Right cardiac atrium (tissue), 5 donors: Measurements from ENCODE around the gene NPAS3. TPM values are rescaled to one million over a fixed set of nuclear protein-coding genes. Genes with fewer than 3 reads are reported as not detected.
A peak's percentile ranks its signal among the peaks of the same experiment; 100 is the strongest.

Experiments
- ATAC-seq, 2 donors: fragments of 200-7000 bp; cut with Tn5 transposase; one replicate each; pipeline versions ENCODE4 v1.8.0 to v1.9.1; 2020; ENCODE audit warnings: moderate library complexity in 2 of 2, mild to moderate bottlenecking in 1 of 2
- DNase-seq, 3 donors: peaks; one replicate each; pipeline ENCODE4 v3.0.0-alpha.2; 2020
- H3K27ac ChIP-seq: one replicate; pipeline ENCODE4 v1.5.1; 2013; ENCODE audit warnings: mild to moderate bottlenecking, low read length, control low read depth, moderate library complexity
- H3K27me3 ChIP-seq: one replicate; pipeline ENCODE4 v1.6.1; 2013; ENCODE audit not compliant: control insufficient read depth, insufficient read depth
- H3K4me1 ChIP-seq: one replicate; pipeline ENCODE4 v1.6.1; 2013; ENCODE audit warnings: low read length; ENCODE audit not compliant: control insufficient read depth, insufficient read depth
- H3K4me3 ChIP-seq: one replicate; pipeline ENCODE4 v1.5.1; 2013; ENCODE audit warnings: low read length, control low read depth
- H3K9me3 ChIP-seq: one replicate; pipeline ENCODE4 v1.6.1; 2013; ENCODE audit warnings: low read length; ENCODE audit not compliant: control insufficient read depth
- WGBS: extraction: QIAGEN DNeasy Blood & Tissue Kit; methylation state at CpG from one replicate; pipeline ENCODE4 v1.1.7; 2013; 5-methylcytosine and 5-hydroxymethylcytosine counted together
- intact Hi-C, 4 donors: fragments of 100-400 bp; cut with DNase I; formaldehyde crosslinking; loops; one replicate each; pipeline versions ENCODE4 v1.11.0 to v1.14.0; 2022 to 2023
- polyA plus RNA-seq: library from polyadenylated mRNA; stranded (reverse); fragments of 200-250 nt; gene quantifications from one replicate; pipeline ENCODE4 v1.2.3, GENCODE V29; 2013
- total RNA-seq, 4 donors: library from RNA; stranded (reverse); fragmentation: NEBNext Ultra II Directional; extraction: Animal tissue kit (Norgen Biotek cat#: 25700); gene quantifications; one replicate each; pipeline ENCODE4 v1.2.1, GENCODE V29; 2021
- donor health status: healthy with polysubstance abuse.
- donor health status: DM: no; HTN: yes; CAD: no.
- donor health status: DM: no; HTN: no; CAD: no.
- donor health status: DM: no; HTN: yes; CAD: no; lungs with severe emphysema.
- donor health status: DM: yes; HTN: yes; CAD: no.

The NPAS3 gene
- total and polyA plus RNA-seq, 5 donors, result 0.48 to 5.7 (median 4.0) TPM

DNA sequence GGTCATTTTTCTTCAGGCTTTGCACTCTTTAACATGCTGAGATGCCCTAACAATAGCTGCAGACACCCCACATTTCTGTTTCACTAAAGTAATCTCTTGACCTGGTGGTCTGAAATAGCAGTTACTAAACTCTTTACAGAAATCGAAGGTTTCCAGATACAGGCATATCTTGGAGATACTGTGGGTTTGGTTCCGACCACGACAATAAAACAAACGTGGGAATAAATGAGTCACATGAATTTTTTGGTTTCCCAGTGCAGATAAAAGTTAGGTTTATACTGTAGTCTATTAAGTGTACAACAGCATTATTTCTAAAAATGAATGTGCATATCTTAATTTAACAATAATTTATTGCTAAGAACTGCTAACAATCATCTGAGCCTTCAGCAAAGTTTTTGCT, 803.5 kb downstream of the NPAS3 start:
- Histone ChIP-seq H3K27me3 (no peaks in the 10 kb centered on the region), H3K4me1 (no peaks in the 10 kb centered on the region), H3K27ac (no peak overlapping the region), H3K4me3 (no peak overlapping the region), H3K9me3 (no peaks in the 10 kb centered on the region)
- DNase-seq (no peak), ATAC-seq (no peak)
- intact Hi-C loops, result no loop called here
- WGBS, result 53% methylated on average over 4 of the region's 4 CpGs

- Histone ChIP-seq H3K27me3 (no peaks in the 10 kb centered on the region), H3K4me1 (no peaks in the 10 kb centered on the region), H3K9me3 (no peaks in the 10 kb centered on the region), H3K27ac (no peak overlapping the region), H3K4me3 (no peak overlapping the region)
- WGBS, result 52% methylated on average over 6 of the region's 6 CpGs
- ATAC-seq (no peak), DNase-seq (no peak)
- intact Hi-C loops, result no loop called here
These were observed 806.5 kb downstream of the NPAS3 start for GRCh38 chr14:33745163-33745562.

DNA sequence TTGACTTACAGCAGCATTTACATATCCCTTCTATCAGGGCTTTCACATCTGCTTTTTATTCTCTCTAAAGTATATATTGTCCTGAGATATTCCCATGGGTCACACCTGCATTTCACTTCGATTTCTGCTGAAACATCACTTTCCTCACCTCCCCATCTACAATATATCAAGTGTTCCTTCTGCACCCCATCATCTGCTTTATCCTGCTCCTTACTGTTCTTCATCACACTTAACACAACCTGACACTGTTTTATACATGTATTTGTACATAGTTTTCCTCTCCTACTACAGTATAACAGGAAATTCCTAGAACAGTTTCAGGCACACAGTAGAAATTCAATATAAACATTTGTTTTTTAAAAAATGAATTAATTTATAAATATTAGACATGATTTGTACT, 809.1 kb downstream of the NPAS3 start:
- Histone ChIP-seq H3K4me1 (no peaks in the 10 kb centered on the region), H3K27me3 (no peaks in the 10 kb centered on the region), H3K9me3 (no peaks in the 10 kb centered on the region), H3K4me3 (no peak overlapping the region), H3K27ac (no peak overlapping the region)
- no peak for ATAC-seq
- no peak for DNase-seq
- 73% methylated on average over 1 of the region's 1 CpG for WGBS
- intact Hi-C loops, result no loop called here

- WGBS, result 70% methylated on average over 4 of the region's 4 CpGs
- Histone ChIP-seq H3K27ac (no peak overlapping the region), H3K27me3 (no peaks in the 10 kb centered on the region), H3K4me3 (no peak overlapping the region), H3K4me1 (no peaks in the 10 kb centered on the region), H3K9me3 (no peaks in the 10 kb centered on the region)
- DNase-seq (no peak), ATAC-seq (no peak)
- intact Hi-C loops, result no loop called here
These were observed 815.6 kb downstream of the NPAS3 start for GRCh38 chr14:33754261-33754660.

GRCh38 chr14:33755358-33755757, 816.7 kb downstream of the NPAS3 start:
- no peaks in the 10 kb centered on the region for H3K9me3 ChIP-seq
- WGBS, result 91% methylated on average over 5 of the region's 5 CpGs
- DNase-seq, result no peak
- no peaks in the 10 kb centered on the region for H3K27me3 ChIP-seq
- intact Hi-C loops, result no loop called here
- ATAC-seq, result no peak
- H3K4me1 ChIP-seq, result no peaks in the 10 kb centered on the region
- no peak overlapping the region for H3K4me3 ChIP-seq
- H3K27ac ChIP-seq, result no peak overlapping the region

DNA sequence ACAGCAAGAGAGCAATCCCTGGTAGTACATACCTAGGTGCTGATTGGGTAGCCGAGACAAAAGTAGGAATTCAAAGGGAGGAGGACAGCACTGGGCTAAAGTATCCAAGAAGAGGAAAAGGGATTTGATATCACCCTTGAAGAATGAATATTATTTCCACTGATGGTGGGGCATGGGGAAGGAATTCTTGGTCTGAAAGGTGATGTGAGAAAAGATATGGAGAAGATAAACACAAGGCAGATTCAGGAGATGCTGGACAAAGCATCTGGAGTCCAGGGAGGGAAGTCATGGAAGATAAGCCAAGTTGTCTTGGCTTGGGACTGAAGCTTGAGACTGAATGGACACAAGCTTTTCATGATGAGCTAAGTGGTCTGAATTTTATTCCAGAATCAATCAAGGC, 818.2 kb downstream of the NPAS3 start:
- intact Hi-C loops, result no loop called here
- no peak overlapping the region for H3K27ac ChIP-seq
- WGBS, result 92% methylated on average over 1 of the region's 1 CpG

DNA sequence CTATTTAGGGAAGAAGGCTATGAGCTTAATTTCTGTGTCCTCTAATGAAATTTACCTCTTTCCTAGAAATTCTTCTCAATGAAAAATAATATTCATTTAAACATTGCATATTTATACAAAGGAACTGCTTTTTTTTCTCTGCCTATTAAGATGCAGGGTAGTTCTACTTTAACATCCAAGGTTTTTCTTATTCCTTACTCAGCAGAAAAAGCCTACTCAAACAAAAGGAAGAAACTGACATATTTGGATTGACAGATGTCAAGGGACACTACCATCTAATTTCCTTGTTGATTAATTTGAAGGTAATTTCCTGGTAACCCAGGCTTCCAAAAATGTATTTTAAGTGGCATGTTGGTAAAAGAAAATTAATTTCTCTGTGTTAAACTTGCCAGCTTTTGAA, 819.9 kb downstream of the NPAS3 start:
- intact Hi-C loops, result no loop called here
- no peak for ATAC-seq
- Histone ChIP-seq H3K27me3 (no peaks in the 10 kb centered on the region), H3K27ac (no peak overlapping the region), H3K4me1 (peaks cover 2% of the 10 kb centered on the region), H3K9me3 (no peaks in the 10 kb centered on the region), H3K4me3 (no peak overlapping the region)
- DNase-seq, result no peak

More for the DNA sequence above, 818.2 kb downstream of the NPAS3 start:
- Histone ChIP-seq H3K4me3 (no peak overlapping the region), H3K4me1 (no peaks in the 10 kb centered on the region), H3K27me3 (no peaks in the 10 kb centered on the region), H3K9me3 (no peaks in the 10 kb centered on the region)
- no peak for ATAC-seq
- DNase-seq, result no peak

- peak overlapping the region; percentile 35 for H3K4me3 ChIP-seq
- no peaks in the 10 kb centered on the region for H3K27me3 ChIP-seq
- peaks cover 5% of the 10 kb centered on the region for H3K4me1 ChIP-seq
- DNase-seq (no peak), ATAC-seq (peak; percentile 74 to 90)
- 29% methylated on average over 4 of the region's 4 CpGs for WGBS
- H3K9me3 ChIP-seq, result no peaks in the 10 kb centered on the region
- intact Hi-C loops, result no loop called here
- no peak overlapping the region for H3K27ac ChIP-seq
These were observed 823.6 kb downstream of the NPAS3 start for GRCh38 chr14:33762161-33762851.

DNA sequence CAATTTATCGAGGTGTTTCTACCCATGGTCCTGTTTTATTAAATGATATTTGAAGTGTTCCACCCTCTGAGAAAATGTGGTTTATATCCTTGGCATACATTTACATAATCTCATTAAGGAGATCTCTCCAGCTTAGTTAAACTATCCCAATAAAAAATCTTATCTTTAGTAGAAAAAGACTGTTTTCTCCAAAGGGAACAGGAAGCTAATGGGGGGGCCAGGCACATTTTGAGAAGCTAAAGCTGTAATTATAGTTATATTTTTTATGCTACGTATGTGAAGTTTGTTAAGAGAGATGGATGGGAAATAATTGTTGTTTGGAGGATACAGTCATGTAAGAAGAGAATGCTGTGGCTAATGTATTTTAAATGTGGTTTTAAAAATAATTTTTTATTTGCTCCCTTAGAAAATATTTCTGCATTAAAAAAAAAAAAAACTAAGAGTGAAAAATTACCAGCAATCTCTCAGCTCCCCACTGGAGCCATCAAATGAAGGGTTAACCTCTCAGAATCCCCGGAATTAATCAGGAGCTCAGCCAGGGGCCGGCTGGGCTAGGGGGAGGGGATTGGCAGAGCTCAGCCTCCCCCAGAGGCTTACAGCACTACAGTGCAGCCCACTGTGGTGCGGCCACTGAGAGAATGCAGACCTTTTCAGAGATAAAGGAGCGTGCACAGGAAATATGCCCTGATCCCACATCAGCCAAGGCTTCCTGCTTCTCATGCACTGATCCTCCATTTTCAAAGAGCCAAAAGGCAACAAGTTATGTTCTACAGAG, 826.4 kb downstream of the NPAS3 start:
- 23% methylated on average over 6 of the region's 6 CpGs for WGBS
- H3K27ac ChIP-seq, result no peak overlapping the region
- no peaks in the 10 kb centered on the region for H3K9me3 ChIP-seq
- no peak overlapping the region for H3K4me3 ChIP-seq
- peaks cover 5% of the 10 kb centered on the region for H3K4me1 ChIP-seq
- ATAC-seq, result peak; percentile 73 to 81
- DNase-seq, result peak; percentile 18 to 72 (median 69)
- H3K27me3 ChIP-seq, result no peaks in the 10 kb centered on the region
- intact Hi-C loops, result no loop called here

GRCh38 chr14:33767586-33768457, 829.1 kb downstream of the NPAS3 start:
- peaks cover 5% of the 10 kb centered on the region for H3K4me1 ChIP-seq
- H3K27me3 ChIP-seq, result no peaks in the 10 kb centered on the region
- H3K9me3 ChIP-seq, result no peaks in the 10 kb centered on the region
- WGBS, result 74% methylated on average over 7 of the region's 7 CpGs
- no peak overlapping the region for H3K4me3 ChIP-seq
- peak; percentile 40 to 51 for ATAC-seq
- intact Hi-C loops, result no loop called here
- DNase-seq, result no peak
- no peak overlapping the region for H3K27ac ChIP-seq

DNA sequence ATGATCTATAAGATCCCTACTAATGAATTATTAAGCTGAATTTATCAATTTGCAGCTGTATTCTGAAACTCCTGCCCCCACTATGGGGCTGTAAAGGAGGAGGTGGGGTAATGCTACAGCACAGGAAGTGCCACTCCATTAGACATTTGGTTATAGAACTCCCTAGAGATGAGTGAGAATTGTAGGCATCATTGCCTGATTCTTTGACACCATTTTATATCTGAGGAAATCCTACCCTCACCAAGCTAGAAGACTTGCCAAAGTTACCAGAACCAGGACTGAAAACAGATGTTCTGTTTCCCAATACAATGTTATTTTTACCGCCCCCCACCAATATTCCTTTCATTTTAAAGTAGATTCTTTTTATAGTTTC, 829.8 kb downstream of the NPAS3 start:
- DNase-seq (no peak), ATAC-seq (peak in 1 of 2 donors; percentile 29)
- H3K9me3 ChIP-seq, result no peaks in the 10 kb centered on the region
- no peak overlapping the region for H3K27ac ChIP-seq
- H3K27me3 ChIP-seq, result no peaks in the 10 kb centered on the region
- intact Hi-C loops, result no loop called here
- H3K4me3 ChIP-seq, result no peak overlapping the region
- WGBS, result 50% methylated on average over 1 of the region's 1 CpG
- peaks cover 3% of the 10 kb centered on the region for H3K4me1 ChIP-seq
